HG03460 (cell line): Measurements from ENCODE around the gene GALNT9.

ENCODE experiments used
- ATAC-seq: cut with Tn5 transposase; IDR thresholded peaks from one replicate; pipeline ENCODE4 v1.9.1; 2021; ENCODE audit not compliant: unreplicated experiment

The GALNT9 gene

DNA sequence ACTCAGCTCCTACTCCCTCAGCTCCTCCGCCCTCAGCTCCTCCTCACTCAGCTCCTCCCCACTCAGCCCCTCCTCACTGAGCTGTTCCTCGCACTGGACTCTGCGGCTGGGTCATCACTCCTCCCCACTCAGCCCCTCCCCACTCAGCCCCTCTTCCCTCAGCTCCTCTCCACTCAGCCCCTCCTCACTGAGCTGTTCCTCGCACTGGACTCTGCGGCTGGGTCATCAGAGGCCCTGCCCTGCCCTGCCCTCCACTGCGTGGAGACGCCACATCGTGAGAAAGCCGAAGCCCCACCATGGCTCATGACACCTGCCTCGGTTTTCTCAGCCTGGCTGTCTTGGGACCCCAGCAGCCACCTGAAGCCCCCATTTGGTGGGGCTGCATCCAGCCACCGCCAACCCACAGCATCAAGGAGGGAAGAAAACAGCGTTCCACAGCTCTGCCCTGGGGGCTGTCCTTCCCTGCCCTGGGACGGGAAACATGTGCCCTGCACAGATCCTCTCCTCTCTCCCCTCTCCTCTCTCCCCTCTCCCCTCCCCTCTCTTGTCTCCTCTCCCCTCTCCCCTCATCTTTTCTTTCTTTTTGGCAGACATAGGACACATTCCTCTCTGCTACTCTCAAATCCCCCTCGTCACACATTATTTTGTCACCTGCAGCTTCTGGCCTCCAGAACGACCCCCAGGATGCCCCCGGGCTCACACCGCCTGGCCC, 167.4 kb downstream of the GALNT9 start:
- ATAC-seq = no peak

DNA sequence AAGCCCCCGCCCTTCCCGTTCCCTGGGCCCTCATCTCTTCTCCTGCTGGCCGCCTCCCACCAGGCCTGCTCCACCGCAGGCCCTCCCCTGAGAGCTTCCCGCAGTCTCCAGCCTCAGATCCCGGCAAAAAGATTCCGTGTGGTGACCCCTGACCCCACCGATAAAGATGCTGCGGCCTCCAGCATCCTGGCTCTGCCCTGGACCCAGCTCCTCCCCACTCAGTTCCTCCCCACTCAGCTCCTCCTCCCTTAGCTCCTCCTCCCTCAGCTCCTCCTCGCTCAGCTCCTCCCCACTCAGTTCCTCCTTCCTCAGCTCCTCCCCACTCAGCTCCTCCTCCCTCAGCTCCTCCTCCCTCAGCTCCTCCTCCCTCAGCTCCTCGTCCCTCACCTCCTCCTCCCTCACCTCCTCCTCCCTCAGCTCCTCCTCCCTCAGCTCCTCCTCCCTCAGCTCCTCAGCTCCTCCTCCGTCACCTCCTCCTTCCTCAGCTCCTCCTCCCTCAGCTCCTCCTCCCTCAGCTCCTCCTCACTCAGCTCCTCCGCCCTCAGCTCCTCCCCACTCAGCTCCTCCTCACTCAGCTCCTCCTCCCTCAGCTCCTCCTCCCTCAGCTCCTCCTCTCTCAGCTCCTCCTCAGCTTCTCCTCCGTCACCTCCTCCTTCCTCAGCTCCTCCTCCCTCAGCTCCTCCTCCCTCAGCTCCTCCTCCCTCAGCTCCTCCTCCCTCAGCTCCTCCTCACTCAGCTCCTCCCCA, 168.2 kb downstream of the GALNT9 start:
- no peak for ATAC-seq

DNA sequence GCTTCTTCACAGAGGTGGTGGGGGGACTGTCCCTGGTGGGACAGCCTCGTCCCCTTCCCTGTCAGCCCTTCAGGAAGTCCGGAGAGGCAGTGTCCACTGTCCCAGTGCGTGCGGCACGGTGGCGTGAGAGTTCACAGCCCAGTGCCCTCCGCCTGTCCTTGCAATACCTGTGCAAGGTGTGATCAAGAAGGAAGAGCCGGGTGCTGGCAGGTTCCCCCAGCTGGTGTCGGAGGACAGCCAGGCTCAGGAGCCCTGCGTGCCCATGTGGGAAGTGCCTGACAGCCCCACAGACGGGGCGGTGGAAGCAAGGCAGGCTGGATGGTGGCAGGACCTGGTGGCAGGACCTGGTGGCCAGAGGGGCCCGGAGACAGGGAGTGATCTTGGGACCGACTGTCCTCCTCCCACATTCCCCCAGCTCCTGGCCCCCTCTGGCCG, 168.8 kb downstream of the GALNT9 start:
- no peak for ATAC-seq

- ATAC-seq = no peak
These were observed 169.4 kb downstream of the GALNT9 start for GRCh38 chr12:132160016-132160415.

DNA sequence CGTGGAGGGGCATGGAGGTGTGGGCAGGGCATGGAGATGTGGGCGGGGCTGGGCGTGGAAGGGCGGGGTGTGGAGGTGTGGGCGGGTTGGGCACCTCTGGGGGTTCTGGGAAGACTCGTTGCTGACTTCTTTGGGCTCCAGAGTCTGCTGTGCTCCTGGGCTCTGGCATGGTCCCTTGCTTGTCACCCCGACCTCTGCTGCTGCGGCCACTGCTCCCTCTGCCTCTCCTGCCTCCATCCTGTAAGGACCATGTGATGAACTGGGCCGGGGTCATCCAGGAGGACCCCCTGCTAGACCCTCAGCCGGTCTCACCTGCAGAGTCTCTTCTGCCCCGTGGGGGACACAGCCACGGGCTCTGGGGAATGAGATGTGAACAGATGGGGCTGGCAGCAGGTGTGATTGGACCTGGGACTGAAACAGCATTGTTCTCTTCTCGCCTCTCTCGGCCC, 169.8 kb downstream of the GALNT9 start:
- ATAC-seq = no peak

DNA sequence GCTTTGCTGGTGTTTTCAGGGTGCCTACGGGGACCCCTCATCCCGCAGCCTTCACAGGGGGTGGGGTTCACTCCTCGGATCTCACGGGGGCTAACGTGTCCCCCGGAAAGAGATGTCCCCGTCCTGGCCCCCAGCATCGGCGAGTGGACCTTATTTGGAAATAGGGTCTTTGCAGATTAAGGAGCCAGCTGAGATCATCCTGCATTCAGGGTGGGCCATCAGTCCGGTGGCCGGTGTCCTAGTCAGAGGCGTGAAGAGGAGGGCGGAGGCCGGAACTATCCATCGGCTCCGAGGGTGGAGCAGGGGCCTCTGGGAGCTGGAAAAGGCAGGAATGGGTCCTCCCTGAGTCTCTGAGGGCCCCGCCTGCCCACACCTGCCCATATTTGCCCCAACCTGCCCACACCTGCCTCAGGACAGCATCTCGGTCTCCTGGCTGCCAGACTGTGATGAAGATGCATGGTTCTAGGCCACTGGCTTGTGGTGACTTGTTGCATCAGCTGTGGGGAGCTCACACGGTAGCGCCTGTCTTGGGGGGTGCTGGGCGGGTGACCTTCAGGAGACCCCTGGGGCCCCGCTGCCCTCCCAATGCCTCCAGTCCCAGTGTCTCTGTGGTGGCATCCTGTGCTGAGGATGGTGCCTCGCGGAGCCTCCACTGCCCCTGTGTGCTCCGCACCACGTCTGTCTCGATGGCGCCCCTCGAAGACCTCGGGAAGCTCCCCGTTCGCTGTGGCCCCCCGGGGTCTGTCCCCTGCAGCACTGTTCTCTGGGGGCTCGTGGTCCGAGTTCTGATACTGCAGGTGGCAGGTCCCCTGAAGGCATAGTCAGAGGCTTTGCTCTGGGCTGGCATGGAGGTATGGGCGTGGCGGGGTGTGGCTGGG, 170.5 kb downstream of the GALNT9 start:
- ATAC-seq = no peak

GRCh38 chr12:132157733-132158409, 171.5 kb downstream of the GALNT9 start:
- no peak for ATAC-seq

DNA sequence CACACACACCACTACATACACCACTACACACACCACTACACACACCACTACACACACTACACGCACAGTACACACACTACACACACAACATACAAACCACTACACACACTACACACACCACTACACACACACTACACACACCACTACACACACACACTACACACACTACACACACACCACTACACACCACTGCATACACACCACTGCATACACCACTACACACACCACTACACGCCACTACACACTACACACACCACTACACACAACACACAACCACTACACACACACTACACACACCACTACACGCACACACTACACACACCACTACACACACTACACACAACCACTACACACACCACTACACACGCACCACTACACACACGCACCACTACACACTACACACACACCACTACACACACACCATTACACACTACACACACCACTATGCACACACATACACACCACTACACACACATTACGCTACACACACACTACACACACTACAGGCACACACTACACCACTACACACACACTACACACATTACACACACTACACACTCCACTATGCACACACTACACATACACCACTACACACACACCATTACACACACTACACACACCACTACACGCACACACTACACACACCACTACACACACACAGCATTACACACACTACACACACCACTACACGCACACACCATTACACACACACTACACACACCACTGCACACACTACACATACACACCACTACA, 172.6 kb downstream of the GALNT9 start:
- no peak for ATAC-seq

DNA sequence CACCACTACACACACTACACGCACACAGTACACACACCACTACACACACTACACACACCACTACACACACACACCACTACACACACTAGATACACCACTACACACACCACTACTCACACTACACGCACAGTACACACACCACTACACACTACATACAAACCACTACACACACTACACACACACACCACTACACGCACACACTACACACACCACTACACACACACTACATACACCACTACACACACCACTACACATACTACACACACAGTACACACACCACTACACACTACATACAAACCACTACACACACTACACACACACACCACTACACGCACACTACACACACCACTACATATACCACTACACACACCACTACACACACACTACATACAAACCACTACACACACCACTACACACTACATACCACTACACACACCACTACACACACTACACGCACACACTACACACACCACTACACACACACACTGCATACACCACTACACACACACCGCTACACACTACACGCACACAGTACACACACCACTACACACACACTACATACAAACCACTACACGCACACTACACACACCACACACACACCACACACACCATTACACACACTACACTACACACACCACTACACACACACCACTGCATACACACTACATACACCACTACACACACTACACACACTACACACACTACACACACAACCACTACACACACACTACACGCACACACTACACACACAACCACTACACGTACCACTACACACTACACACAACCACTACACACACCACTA, 173.4 kb downstream of the GALNT9 start:
- no peak for ATAC-seq

DNA sequence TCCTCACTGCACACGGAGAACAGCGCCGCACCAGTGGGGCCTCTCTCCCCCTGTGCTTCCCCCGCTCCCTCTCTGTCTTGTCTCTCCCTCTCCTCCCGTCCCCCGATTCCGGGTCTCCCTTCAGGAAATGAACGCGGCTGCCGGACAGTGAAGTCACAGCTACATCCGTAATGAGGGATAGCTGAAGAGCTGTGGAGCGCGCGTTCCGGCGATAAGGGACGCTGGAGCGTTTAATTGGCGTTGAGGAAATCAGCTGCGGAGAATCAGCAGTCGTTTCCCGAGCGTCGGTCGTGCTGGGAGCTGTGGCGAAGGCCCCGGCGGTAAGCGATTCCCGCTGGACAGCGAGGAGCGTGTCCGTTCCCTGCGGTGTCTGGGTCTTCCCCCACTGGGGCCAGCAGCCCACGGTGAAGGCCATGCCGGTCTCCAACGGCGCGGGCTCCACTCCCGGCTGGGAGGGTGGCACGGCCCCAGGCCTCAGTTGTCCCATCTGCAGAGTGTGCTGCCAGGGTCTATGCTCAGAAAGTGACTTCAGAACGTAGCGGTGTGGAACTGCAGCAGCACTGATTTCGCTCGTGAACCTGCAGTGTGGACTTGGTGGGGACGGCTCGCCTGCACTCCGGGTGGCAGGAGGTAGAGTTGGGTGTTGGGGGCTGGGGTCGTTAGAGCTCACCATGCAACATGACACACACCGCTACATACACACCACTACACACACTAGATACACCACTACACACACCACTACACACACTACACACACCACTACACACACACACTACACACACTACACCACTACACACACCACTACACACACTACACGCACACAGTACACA, 174.2 kb downstream of the GALNT9 start:
- ATAC-seq = no peak

- ATAC-seq = no peak
These were observed 175.0 kb downstream of the GALNT9 start for GRCh38 chr12:132154341-132154761.

- peak; percentile 90 for ATAC-seq
These were observed 175.7 kb downstream of the GALNT9 start for GRCh38 chr12:132153501-132154340.

GRCh38 chr12:132152953-132153352, 176.4 kb downstream of the GALNT9 start:
- no peak for ATAC-seq

- no peak for ATAC-seq
These were observed 177.0 kb downstream of the GALNT9 start for GRCh38 chr12:132152411-132152821.

DNA sequence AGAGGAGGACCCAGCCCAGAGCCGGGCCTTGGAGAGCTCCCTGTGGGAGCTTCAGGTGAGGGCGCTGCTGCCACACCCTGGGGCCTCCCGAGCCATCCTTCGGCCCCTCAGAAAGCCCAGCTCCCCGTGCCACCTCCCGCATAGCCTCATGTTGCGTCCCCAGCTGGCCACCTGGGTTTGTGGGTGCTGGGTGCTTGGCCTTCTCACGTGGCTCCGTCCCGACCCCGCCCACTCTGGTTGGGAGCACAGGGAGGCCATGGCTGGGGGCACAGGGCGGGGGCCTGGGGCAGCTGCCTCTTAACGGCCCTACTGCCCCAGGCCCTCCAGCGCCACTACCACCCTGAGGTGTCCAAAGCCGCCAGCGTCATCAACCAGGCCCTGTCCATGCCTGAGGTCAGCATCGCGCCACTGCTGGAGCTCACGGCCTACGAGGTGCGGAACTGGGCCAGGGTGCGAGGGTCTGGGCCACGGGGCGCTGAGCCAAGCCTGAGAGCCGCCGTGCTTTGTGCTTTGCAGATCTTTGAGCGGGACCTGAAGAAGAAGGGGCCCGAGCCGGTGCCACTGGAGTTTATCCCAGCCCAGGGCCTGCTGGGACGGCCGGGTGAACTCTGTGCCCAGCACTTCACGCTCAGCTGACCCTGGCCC, 177.5 kb downstream of the GALNT9 start:
- ATAC-seq = no peak

GRCh38 chr12:132151145-132151765, 178.1 kb downstream of the GALNT9 start:
- ATAC-seq = no peak

DNA sequence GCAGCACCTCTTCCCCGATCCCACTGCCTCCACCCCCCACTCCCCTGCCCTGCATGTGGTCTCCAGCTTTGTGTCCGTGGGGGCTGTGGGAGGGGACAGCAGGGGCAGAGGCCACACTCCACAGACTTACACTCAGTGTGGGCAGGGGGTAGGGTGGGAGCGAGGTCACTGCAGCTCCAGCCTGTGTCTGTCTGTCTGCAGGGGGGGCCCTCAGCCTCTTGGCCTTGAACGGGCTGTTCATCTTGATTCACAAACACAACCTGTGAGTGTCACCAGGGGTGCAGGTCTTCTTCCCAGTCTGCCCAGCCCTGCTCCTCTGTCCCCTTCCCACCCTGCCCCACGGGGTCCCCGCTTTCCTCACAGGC, 178.6 kb downstream of the GALNT9 start:
- no peak for ATAC-seq
